HepG2 (cell line): ENCODE measurements around the gene ANKLE1. TPM values are rescaled to one million over a fixed set of nuclear protein-coding genes. Genes with fewer than 3 reads are reported as not detected.

Source experiments
- ADNP ChIP-seq: sonication (generic); formaldehyde crosslinking; IDR thresholded peaks from 2 replicates; pipeline ENCODE4 v1.4.0; 2020; ENCODE audit warnings: missing genetic modification reagents
- ARNT2 ChIP-seq: sonication (generic); formaldehyde crosslinking; IDR thresholded peaks from 2 replicates; pipeline ENCODE4 v1.8.0; 2022; ENCODE audit warnings: mild to moderate bottlenecking, low read depth, missing genetic modification reagents, moderate library complexity
- ARNTL ChIP-seq: sonication (generic); formaldehyde crosslinking; IDR thresholded peaks from 2 replicates; pipeline ENCODE4 v1.4.0; 2020; ENCODE audit warnings: mild to moderate bottlenecking, missing genetic modification reagents
- CBX5 ChIP-seq: sonication (generic); formaldehyde crosslinking; IDR thresholded peaks from 2 replicates; pipeline ENCODE4 v1.4.0; 2020; ENCODE audit warnings: missing genetic modification reagents, borderline replicate concordance
- CENPX ChIP-seq: sonication (generic); formaldehyde crosslinking; IDR thresholded peaks from 2 replicates; pipeline ENCODE4 v1.9.0; 2021; ENCODE audit warnings: mild to moderate bottlenecking, missing genetic modification reagents, moderate library complexity
- CHD4 ChIP-seq: fragments of 200-600 bp; sonication (generic); IDR thresholded peaks from 2 replicates; pipeline ENCODE4 v1.7.0; 2017; ENCODE audit warnings: mild to moderate bottlenecking, low read length, borderline replicate concordance
- DDIT3 ChIP-seq: sonication (generic); formaldehyde crosslinking; IDR thresholded peaks from 2 replicates; pipeline ENCODE4 v1.4.0; 2020; ENCODE audit warnings: mild to moderate bottlenecking, missing genetic modification reagents
- EP300 ChIP-seq, 3 experiments: sonication (generic) in 1 of 3; formaldehyde crosslinking in 1 of 3; IDR thresholded peaks; 2 replicates each; pipeline versions ENCODE4 v1.5.1 to v1.6.1; 2011 to 2020; ENCODE audit warnings: low read depth in 2 of 3, low read length in 2 of 3, borderline replicate concordance in 1 of 3, improper control_type of control experiment in 1 of 3, mild to moderate bottlenecking in 1 of 3, missing genetic modification reagents in 1 of 3, moderate library complexity in 1 of 3
- ETV5 ChIP-seq: IDR thresholded peaks from 2 replicates; pipeline ENCODE4 v1.6.1; 2018; ENCODE audit warnings: missing biosample characterization, missing genetic modification reagents, inconsistent platforms, borderline replicate concordance
- FOSL2 ChIP-seq: sonication (generic); formaldehyde crosslinking; IDR thresholded peaks from 2 replicates; pipeline ENCODE4 v1.4.0; 2020; ENCODE audit warnings: missing genetic modification reagents
- KDM1A ChIP-seq: IDR thresholded peaks from 2 replicates; pipeline ENCODE4 v1.6.1; 2016; ENCODE audit warnings: missing compliant biosample characterization
- KDM6A ChIP-seq: IDR thresholded peaks from 2 replicates; pipeline ENCODE4 v1.6.1; 2016; ENCODE audit warnings: low read depth
- MXD3 ChIP-seq: IDR thresholded peaks from 2 replicates; pipeline ENCODE4 v1.6.1; 2016; ENCODE audit warnings: mild to moderate bottlenecking, missing biosample characterization, missing genetic modification reagents
- PREB ChIP-seq: sonication (generic); formaldehyde crosslinking; IDR thresholded peaks from 2 replicates; pipeline ENCODE4 v1.4.0; 2020; ENCODE audit warnings: missing genetic modification reagents
- RCOR2 ChIP-seq: IDR thresholded peaks from 2 replicates; pipeline ENCODE4 v1.6.1; 2016; ENCODE audit warnings: missing biosample characterization, missing genetic modification reagents
- RFXAP ChIP-seq: sonication (generic); formaldehyde crosslinking; IDR thresholded peaks from 2 replicates; pipeline ENCODE4 v1.4.0; 2020; ENCODE audit warnings: missing genetic modification reagents, borderline replicate concordance
- SAP130 ChIP-seq: IDR thresholded peaks from 2 replicates; pipeline ENCODE4 v1.6.1; 2016; ENCODE audit warnings: low read depth
- SP5 ChIP-seq: IDR thresholded peaks from 2 replicates; pipeline ENCODE4 v1.6.1; 2016; ENCODE audit warnings: low read depth, borderline replicate concordance
- ZBTB20 ChIP-seq: sonication (generic); formaldehyde crosslinking; IDR thresholded peaks from 2 replicates; pipeline ENCODE4 v1.8.1; 2023; ENCODE audit warnings: missing genetic modification reagents, low read depth, mild to moderate bottlenecking, borderline replicate concordance
- ZMYM3 ChIP-seq: sonication (generic); formaldehyde crosslinking; IDR thresholded peaks from 2 replicates; pipeline ENCODE4 v1.5.1; 2020; ENCODE audit warnings: mild to moderate bottlenecking, missing genetic modification reagents
- ZNF136 ChIP-seq: sonication (generic); formaldehyde crosslinking; IDR thresholded peaks from 2 replicates; pipeline ENCODE4 v1.8.1; 2022; ENCODE audit warnings: low read depth, mild to moderate bottlenecking, moderate library complexity, missing genetic modification reagents
- ZNF333 ChIP-seq: sonication (generic); formaldehyde crosslinking; IDR thresholded peaks from 2 replicates; pipeline ENCODE4 v1.4.0; 2020; ENCODE audit warnings: mild to moderate bottlenecking, missing genetic modification reagents, borderline replicate concordance
- ZNF558 ChIP-seq: sonication (generic); formaldehyde crosslinking; IDR thresholded peaks from 2 replicates; pipeline ENCODE4 v1.9.0; 2022; ENCODE audit warnings: mild to moderate bottlenecking, missing genetic modification reagents, borderline replicate concordance
- ZNF563 ChIP-seq: sonication (generic); formaldehyde crosslinking; IDR thresholded peaks from 2 replicates; pipeline ENCODE4 v1.8.0; 2022; ENCODE audit warnings: mild to moderate bottlenecking, moderate library complexity, missing genetic modification reagents
- ZNF564 ChIP-seq: sonication (generic); formaldehyde crosslinking; IDR thresholded peaks from 2 replicates; pipeline ENCODE4 v1.8.1; 2023; ENCODE audit warnings: mild to moderate bottlenecking, missing genetic modification reagents
- ZNF629 ChIP-seq: sonication (generic); formaldehyde crosslinking; conservative IDR thresholded peaks from 2 replicates; pipeline ENCODE4 v1.5.0; 2020; ENCODE audit warnings: missing genetic modification reagents
- ZNF652 ChIP-seq: IDR thresholded peaks from 2 replicates; pipeline ENCODE4 v1.6.1; 2016; ENCODE audit warnings: low read depth, borderline replicate concordance
- ZNF724P ChIP-seq: sonication (generic); formaldehyde crosslinking; IDR thresholded peaks from 2 replicates; pipeline ENCODE4 v1.8.0; 2022; ENCODE audit warnings: missing genetic modification reagents, borderline replicate concordance
- ZNF768 ChIP-seq: sonication (generic); formaldehyde crosslinking; IDR thresholded peaks from 2 replicates; pipeline ENCODE4 v1.4.0; 2020; ENCODE audit warnings: missing genetic modification reagents
- ZNF772 ChIP-seq: sonication (generic); formaldehyde crosslinking; IDR thresholded peaks from 2 replicates; pipeline ENCODE4 v1.5.0; 2020; ENCODE audit warnings: mild to moderate bottlenecking, missing genetic modification reagents
- ZNF780A ChIP-seq: sonication (generic); formaldehyde crosslinking; IDR thresholded peaks from 2 replicates; pipeline ENCODE4 v1.8.0; 2022; ENCODE audit warnings: mild to moderate bottlenecking, missing genetic modification reagents, moderate library complexity
- polyA plus RNA-seq, 8 experiments: library from polyadenylated mRNA; depleted of rRNA in 3 of 8; stranded (reverse) in 7 of 8; unstranded in 1 of 8; fragments of >200 nt; fragmentation: Illumina TruSeq in 4 of 8; extraction: Trizol in 4 of 8; gene quantifications; 2 replicates each; pipeline versions ENCODE4 v1.2.1 to v1.2.3, GENCODE V29; 2011 to 2016; ENCODE audit warnings: low read depth in 4 of 8, missing spikeins in 1 of 8, mixed read lengths in 1 of 8; ENCODE audit not compliant: insufficient read depth in 1 of 8
- total RNA-seq, 5 experiments: library from RNA; depleted of rRNA; stranded (reverse); fragments of >200 nt; fragmentation: Illumina TruSeq; extraction: Trizol; gene quantifications; 2 replicates each; pipeline ENCODE4 v1.2.3, GENCODE V29; 2016; ENCODE audit warnings: low read depth in 1 of 5

The ANKLE1 gene
- total and polyA plus RNA-seq, 2 of the 13 experiments (the other 11 are each of a cell fraction or from before 2014, with no cell fraction given), result 0.69 to 1.5 TPM

- TF ChIP-seq ZNF558 (no peak), ZMYM3 (CRISPR knock-in tag) (peak; percentile 94), ADNP (CRISPR knock-in tag) (no peak), ZNF724P (CRISPR knock-in tag) (0 out of 2 replicates have a peak, but pooled peaks have one; percentile 6), ZNF629 (peak; percentile 98), KDM1A (CRISPR knock-in tag) (peak; percentile 91), RCOR2 (0 out of 2 replicates have a peak, but pooled peaks have one; percentile 43), ZNF652 (no peak), RFXAP (CRISPR knock-in tag) (no peak), ZNF563 (CRISPR knock-in tag) (0 out of 2 replicates have a peak, but pooled peaks have one; percentile 8), CHD4 (peak; percentile 85), ZBTB20 (CRISPR knock-in tag) (no peak), ZNF768 (CRISPR knock-in tag) (peak; percentile 11; the same call in 1 of the 2 replicates), MXD3 (CRISPR knock-in tag) (peak; percentile 5; the same call in 1 of the 2 replicates), ETV5 (CRISPR knock-in tag) (no peak), ARNT2 (CRISPR knock-in tag) (0 out of 2 replicates have a peak, but pooled peaks have one; percentile 6), CENPX (CRISPR knock-in tag) (no peak), SP5 (CRISPR knock-in tag) (peak; percentile 81), ARNTL (CRISPR knock-in tag) (0 out of 2 replicates have a peak, but pooled peaks have one; percentile 3), ZNF136 (CRISPR knock-in tag) (no peak), KDM6A (CRISPR knock-in tag) (no peak), ZNF772 (CRISPR knock-in tag) (no peak), EP300 (IDR thresholded peaks at IDR 0.05; ENCODE audit: low read depth in 2 of 2, low read length in 2 of 2) (no peak), EP300 (CRISPR knock-in tag; IDR thresholded peaks at IDR 0.05; ENCODE audit: borderline replicate concordance) (no peak), FOSL2 (peak; percentile 60; the same call in 1 of the 2 replicates), PREB (CRISPR knock-in tag) (no peak), ZNF780A (CRISPR knock-in tag) (no peak), CBX5 (CRISPR knock-in tag) (no peak; the same call in 1 of the 2 replicates), ZNF564 (CRISPR knock-in tag) (0 out of 2 replicates have a peak, but pooled peaks have one; percentile 5), DDIT3 (no peak), SAP130 (peak; percentile 30; the same call in 1 of the 2 replicates), ZNF333 (CRISPR knock-in tag) (no peak)
Measured at GRCh38 chr19:17333611-17334413, 52.1 kb downstream of the ANKLE1 start (continued).
